A673 (cell line): ENCODE results near the gene H6PD.

Experiments used
- EZH2 ChIP-seq: fragments of 200-600 bp; sonication (generic); IDR thresholded peaks from 2 replicates; pipeline ENCODE4 v1.6.1; 2017; ENCODE audit warnings: borderline replicate concordance, low read depth, mild to moderate bottlenecking, mixed read lengths, antibody characterized with exemption, low read length; ENCODE audit not compliant: poor library complexity, severe bottlenecking
- TF ChIP-seq, protein P1 (sequence below): fragments of 300-800, 200-600 bp; sonication (generic); conservative IDR thresholded peaks from 2 replicates; pipeline ENCODE4 v1.5.1; 2017; ENCODE audit warnings: low read depth, mild to moderate bottlenecking, antibody characterized with exemption, low read length, moderate library complexity, mixed read lengths

DNA sequence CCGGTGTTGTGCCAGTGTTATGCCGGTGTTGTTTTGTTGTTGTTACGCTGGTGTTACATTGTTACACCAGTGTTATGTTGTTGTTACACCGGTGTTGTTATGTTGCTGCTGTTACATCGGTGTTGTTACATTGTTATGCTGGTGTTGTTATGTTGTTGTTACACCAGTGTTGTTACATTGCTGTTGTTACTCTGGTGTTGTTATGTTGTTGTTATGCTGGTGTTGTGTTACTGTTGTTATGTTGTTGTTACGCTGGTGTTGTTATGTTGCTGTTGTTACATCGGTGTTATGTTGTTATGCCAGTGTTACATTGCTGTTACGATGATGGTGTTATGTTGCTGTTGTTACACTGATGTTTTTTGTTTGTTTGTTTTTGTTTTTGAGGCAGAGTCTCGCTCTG is 24.1 kb downstream of the H6PD start:
- TF ChIP-seq, protein P1, sequence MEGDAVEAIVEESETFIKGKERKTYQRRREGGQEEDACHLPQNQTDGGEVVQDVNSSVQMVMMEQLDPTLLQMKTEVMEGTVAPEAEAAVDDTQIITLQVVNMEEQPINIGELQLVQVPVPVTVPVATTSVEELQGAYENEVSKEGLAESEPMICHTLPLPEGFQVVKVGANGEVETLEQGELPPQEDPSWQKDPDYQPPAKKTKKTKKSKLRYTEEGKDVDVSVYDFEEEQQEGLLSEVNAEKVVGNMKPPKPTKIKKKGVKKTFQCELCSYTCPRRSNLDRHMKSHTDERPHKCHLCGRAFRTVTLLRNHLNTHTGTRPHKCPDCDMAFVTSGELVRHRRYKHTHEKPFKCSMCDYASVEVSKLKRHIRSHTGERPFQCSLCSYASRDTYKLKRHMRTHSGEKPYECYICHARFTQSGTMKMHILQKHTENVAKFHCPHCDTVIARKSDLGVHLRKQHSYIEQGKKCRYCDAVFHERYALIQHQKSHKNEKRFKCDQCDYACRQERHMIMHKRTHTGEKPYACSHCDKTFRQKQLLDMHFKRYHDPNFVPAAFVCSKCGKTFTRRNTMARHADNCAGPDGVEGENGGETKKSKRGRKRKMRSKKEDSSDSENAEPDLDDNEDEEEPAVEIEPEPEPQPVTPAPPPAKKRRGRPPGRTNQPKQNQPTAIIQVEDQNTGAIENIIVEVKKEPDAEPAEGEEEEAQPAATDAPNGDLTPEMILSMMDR: no peak
- TF ChIP-seq EZH2: no peak
